Tibial nerve (tissue), 4 donors: ENCODE measurements around the gene MYL12B.

Experiments
- EP300 ChIP-seq, 2 donors: sonication (generic); formaldehyde crosslinking; IDR thresholded peaks; one replicate each; pipeline ENCODE4 v1.6.1; 2017; ENCODE audit warnings: antibody characterized with exemption in 2 of 2, mild to moderate bottlenecking in 1 of 2
- POLR2A ChIP-seq, 2 donors: fragments of 450-650 bp; IDR thresholded peaks; one replicate each; pipeline ENCODE4 v1.6.1; 2017; ENCODE audit warnings: antibody characterized with exemption in 2 of 2, mild to moderate bottlenecking in 2 of 2, moderate library complexity in 2 of 2
- TF ChIP-seq, protein P1 (sequence below), 5 experiments: fragments of 200-600 bp in 3 of 5; fragments of 450-650 bp in 2 of 5; sonication (generic) in 3 of 5; IDR thresholded peaks; one replicate each; pipeline ENCODE4 v1.5.1; 2016 to 2019; ENCODE audit warnings: antibody characterized with exemption in 5 of 5, mild to moderate bottlenecking in 3 of 5, moderate library complexity in 2 of 5

DNA sequence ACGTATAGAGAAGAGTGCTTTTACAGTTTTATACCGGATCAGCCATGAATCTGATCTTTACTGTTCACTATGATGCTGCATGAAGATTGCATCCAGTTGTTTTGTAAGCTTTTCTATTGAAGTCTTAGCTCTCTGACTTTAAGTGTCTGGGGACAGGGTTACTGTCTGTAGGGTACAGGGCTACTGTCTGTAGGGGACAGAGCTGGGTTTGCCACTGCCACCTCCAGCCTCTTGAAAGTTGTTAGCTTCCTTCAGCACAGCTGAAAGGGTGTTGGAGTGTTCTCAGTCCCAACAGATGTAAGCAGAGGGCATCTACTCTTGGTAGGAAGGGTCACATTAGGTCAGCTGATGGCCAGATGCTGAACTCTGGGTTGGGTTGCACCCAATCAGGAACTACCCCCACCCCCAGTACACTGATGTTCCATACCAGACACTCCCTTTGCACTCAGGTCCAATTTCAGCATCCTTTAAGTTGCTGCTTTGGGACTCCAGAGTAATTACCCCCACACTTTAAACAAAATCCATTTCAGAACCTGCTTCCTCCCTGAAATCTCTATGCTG is 58.0 kb downstream of the MYL12B start:
- TF ChIP-seq EP300 (IDR thresholded peaks at IDR 0.05): no peak
- TF ChIP-seq, protein P1, sequence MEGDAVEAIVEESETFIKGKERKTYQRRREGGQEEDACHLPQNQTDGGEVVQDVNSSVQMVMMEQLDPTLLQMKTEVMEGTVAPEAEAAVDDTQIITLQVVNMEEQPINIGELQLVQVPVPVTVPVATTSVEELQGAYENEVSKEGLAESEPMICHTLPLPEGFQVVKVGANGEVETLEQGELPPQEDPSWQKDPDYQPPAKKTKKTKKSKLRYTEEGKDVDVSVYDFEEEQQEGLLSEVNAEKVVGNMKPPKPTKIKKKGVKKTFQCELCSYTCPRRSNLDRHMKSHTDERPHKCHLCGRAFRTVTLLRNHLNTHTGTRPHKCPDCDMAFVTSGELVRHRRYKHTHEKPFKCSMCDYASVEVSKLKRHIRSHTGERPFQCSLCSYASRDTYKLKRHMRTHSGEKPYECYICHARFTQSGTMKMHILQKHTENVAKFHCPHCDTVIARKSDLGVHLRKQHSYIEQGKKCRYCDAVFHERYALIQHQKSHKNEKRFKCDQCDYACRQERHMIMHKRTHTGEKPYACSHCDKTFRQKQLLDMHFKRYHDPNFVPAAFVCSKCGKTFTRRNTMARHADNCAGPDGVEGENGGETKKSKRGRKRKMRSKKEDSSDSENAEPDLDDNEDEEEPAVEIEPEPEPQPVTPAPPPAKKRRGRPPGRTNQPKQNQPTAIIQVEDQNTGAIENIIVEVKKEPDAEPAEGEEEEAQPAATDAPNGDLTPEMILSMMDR (IDR thresholded peaks at IDR 0.05): no peak
- no peak for TF ChIP-seq POLR2A (IDR thresholded peaks at IDR 0.05)
